NCI-H146 treated with DMSO at 0.1 percent for 48 hours (cell line): ENCODE results near the gene SLC2A5.
"Not testable (repeated sequence)": the region's sequence is repeated elsewhere in the genome, so short reads cannot be mapped to it uniquely, and the experiment has no call there.

Experiments
- DNase-seq: peaks from one replicate; lab custom pipeline; 2025; ENCODE audit not compliant: unreplicated experiment; lab: John Stamatoyannopoulos, UW

SLC2A5 gene, protein sequence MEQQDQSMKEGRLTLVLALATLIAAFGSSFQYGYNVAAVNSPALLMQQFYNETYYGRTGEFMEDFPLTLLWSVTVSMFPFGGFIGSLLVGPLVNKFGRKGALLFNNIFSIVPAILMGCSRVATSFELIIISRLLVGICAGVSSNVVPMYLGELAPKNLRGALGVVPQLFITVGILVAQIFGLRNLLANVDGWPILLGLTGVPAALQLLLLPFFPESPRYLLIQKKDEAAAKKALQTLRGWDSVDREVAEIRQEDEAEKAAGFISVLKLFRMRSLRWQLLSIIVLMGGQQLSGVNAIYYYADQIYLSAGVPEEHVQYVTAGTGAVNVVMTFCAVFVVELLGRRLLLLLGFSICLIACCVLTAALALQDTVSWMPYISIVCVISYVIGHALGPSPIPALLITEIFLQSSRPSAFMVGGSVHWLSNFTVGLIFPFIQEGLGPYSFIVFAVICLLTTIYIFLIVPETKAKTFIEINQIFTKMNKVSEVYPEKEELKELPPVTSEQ

DNA sequence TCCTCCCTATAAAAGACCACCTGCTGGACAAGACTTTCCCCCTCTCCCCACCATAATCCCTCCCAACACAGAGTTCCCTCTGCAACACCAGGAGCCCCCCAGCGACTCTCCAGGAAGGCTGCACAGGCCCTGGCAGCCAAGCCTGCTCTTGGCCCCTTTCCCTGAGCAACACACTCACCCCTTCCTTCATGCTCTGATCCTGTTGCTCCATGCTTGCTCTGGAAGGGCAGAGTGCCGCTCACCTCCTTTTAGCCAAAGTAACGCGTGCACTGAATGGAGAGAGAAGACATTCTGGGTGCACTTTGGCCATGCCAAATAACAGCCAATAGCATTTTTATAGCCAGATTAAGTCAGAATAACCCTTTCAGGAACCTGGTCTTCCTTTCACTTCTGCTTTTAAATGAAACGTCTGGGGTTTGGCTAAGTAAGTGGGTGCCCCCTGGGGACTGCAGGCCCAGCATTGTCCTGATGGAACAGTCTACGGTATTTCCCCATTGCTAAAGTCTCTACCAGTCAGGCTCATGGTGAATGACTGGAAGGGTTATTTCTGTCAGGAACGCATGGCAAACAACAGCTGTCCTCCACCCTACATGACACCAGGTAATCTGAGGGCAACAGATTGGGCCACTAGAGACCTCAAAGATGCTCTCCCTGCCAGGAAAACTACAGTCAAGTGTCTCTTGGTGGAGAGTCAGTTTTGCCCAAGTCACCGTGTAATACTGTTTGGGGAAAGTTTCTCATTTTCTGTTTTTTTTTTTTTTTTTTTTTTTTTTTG, at the start of gene SLC2A5:
Gene SLC2A5, minus strand, starts transcription at position 310 of the 775 bp plus-strand sequence. Its CDS starts 99 bp downstream, at position 211.
- no peak for DNase-seq

DNA sequence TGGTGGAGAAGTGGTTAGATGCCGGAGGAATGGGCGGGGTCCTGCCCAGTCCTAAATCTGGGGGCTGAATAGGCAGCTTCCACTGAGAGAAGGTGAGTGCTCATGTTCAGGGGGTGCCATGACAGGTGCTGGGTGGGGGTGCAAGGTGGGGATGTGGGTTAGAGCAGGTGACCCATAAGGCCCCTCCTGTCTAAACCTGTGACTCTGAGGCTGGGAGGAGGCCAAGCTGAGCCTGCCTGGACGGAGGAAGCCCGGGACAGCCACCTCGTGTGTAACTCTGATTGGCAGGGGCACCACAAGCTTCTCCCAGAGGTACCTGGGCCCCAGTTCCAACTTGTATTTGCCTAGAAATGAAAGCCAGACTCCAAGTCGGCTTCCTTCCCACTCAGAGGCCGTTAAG, 48.8 kb upstream of the SLC2A5 start:
- no peak for DNase-seq

- no peak for DNase-seq
These were observed 46.1 kb upstream of the SLC2A5 start for GRCh38 chr1:9115351-9116205.

DNA sequence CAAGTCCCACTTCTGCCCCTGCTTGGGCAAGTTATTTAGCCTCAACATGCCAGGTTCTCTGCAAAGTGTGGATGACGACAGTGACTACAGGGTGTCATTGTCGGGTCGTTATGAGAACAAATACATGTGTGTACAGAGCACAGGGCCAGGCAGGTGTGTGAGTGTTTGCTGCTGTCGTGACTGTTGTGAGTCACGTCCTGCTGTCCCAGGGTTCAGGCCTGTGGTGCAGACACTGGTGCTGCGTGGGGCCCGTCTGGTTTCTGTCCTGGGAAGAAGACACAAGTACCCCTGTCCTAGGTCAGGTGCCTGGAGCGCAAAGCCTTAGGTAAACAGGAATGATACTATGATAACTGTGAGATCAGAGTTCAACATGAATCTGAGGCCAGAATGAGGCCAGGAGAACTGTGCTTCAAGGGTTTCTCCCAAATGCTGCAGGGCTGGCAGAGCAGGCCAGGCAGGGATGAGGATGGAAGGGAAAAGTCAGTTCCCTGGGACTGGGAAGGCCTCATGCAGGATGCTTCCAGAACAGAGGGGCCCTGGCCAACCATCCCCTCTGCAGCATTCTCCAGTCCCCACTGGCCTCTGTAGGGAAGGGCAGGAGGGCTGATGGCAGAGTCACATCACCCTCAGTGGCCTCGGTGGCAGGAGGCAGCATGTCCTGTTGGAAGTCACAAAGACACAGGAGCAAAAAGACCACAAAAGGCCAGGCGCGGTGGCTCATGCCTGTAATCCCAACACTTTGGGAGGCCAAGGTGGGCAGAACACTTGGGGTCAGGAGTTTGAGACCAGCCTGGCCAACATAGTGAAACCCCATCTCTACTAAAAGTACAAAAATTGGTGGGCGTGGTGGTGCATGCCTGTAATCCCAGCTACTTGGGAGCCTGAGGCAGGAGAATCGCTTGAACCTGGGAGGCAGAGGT, 43.8 kb upstream of the SLC2A5 start:
- DNase-seq, result no peak

DNA sequence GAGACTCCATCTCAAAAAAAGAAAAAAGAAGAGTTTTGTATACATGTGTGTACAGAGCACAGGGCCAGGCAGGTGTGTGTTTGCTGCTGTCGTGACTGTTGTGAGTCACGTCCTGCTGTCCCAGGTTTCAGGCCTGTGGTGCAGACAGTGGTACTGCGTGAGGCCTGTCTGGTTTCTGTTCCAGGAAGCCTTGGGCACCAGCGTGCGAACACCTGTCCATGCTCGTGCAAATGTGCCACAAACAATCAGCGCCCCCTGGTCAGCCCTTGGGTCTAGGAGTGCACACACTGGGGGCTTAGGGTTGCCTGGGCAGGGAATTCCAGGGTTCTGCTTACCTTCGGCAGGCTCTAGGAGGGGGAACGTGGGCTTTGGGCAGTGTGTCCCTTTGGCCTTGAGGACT, 42.5 kb upstream of the SLC2A5 start:
- no peak for DNase-seq

DNA sequence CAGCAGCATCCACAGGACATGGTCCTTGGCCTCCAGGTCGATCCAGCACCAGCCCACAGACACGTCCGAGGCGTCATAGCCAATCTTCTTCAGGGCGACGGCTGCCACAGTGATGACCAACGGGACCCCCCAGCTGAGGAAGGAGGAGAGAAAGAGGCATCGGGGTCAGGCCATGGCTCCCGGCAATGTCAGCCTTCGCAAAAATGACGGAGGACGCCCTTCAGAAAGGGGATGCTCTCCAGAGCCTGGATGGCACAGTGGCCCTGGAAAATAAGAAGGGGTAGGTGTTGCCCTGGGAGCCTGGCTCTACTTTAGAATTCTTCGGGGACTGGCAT, 41.9 kb upstream of the SLC2A5 start:
- no peak for DNase-seq

GRCh38 chr1:9110669-9111356, 41.4 kb upstream of the SLC2A5 start:
- DNase-seq, result no peak

GRCh38 chr1:9108056-9108665, 38.7 kb upstream of the SLC2A5 start:
- DNase-seq, result no peak

- no peak for DNase-seq
These were observed 37.7 kb upstream of the SLC2A5 start for GRCh38 chr1:9107136-9107535.

DNA sequence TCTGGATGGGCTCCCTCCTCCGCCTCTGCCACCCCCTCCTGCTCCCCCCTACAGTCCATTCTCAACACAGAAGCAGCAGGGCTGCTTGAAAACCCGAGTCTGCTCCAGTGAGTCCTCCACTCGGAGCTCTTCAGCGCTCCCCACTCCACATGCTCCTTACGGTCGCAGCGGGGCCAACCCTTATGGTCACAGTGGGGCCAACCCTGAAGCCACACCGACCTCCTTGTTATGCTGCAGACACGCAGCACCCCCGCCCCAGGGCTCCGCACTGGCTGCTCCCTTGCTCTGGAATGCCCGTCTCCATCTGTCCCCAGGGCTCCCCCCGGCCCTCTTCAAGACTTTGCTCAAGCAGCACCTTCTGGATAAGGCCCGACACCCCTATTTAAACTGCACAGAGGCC, 36.9 kb upstream of the SLC2A5 start:
- DNase-seq, result no peak

GRCh38 chr1:9105336-9105867, 36.0 kb upstream of the SLC2A5 start:
- DNase-seq, result no peak

DNA sequence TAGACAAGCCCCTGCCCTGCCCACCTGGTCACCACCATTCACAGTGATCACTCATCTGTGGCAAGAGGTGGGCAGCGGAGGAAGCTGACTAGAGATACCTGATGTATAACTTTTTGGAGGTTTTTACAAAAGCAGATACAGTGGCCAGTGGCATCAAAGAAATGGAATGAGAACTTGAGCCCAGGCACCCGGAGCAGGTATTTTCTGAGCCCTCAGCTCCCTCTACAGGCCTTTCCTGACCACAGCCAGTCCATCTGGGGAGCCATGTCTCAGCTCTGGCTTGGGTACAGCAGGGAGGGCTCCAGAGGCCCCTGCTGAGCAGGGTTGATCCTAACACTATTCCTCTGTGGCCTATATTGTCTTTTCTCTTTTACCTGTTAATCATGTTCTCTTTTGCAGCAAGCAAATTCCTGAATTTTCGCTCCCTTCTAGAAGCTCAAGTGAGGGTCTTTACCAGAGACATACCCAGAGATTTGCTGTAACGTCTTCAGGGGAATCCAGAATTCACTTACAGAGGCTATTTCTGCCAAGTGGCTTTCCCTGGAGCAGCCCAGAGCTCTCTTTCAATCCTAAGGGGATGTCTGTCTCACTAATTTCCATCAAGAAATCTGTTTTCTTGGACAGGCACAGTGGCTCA, 32.2 kb upstream of the SLC2A5 start:
- DNase-seq, result no peak

- no peak for DNase-seq
These were observed 31.1 kb upstream of the SLC2A5 start for GRCh38 chr1:9100471-9101043.

DNA sequence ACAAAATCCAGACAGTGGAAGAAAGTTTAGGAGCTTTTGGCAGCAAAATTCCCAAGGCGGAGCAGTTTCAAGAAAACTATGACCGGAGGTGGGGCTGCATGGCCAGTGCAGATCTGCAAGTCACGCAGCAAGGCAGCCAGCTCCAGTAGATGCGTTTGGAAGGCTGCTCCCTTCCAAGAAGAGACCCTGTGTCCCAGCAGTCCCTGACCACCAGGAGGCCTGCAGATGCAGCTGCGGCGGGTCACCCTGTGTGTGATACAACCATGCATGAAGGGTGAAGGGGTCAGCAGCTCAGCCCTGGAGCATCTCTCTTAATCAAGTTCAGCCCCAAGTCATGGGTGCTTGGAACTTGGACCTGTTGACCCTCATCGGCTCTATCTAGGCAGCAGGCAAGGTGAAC, 30.1 kb upstream of the SLC2A5 start:
- no peak for DNase-seq

DNA sequence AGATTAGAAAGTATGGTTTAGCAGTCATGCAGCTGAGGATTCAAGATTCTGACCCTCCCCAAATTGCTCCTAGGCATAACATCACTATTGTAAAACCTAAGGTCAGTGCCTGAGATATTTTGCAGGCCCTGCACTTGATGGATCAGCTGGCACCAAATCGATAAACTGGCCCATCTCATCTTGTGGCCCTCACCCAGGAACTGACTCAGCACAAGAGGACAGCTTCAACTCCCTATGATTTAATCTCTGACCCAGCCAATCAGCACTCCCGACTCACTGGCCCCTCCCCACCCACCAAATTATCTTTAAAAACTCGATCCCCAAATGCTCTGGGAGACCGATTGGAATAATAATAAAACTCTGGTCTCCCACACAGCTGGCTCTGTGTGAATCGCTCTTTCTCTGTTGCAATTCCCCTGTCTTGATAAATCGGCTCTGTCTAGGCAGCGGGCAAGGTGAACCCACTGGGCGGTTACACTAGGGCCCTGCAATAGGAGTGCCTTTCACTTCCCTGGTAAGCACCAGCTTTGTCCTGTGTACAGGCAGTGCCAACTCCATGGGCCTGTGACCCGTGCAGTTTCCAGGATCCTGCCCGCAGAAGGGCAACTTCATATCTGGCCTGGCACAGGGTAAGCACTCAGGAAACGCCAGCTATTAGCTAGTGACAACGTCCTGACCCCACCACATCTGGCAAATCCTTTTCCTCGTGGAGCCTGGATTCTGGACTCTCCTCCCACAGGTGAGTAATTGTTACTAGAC, 28.7 kb upstream of the SLC2A5 start:
- no peak for DNase-seq

DNA sequence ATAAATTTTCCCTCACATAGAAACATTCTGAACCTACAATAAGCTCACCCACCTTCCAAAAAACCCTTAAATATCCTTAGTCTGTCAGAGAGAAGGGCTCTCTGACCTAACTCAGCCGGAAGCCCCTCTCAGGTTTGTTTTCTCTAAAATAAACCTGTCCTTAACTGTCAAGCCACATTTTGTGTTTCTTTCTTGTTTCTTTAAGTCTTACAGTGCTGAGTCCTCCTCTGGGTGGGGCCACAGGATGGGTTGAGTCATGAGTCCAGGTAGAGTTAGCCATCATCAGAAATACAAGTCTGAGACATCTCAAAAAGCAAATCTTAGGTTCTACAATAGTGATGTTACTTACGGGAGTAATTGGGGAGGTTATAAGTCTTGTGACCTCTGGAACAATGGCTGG, 26.4 kb upstream of the SLC2A5 start:
- DNase-seq, result no peak

- not testable (repeated sequence) for DNase-seq
These were observed 24.7 kb upstream of the SLC2A5 start for GRCh38 chr1:9093996-9094595.
